ENCODE measurements around the gene BCAS4.

GRCh38 chr20:50868509-50869495 lies 73.9 kb downstream of the BCAS4 start:
- no peak for TF ChIP-seq CTCF (IDR thresholded peaks at IDR 0.05)
- no peak for TF ChIP-seq EP300 (IDR thresholded peaks at IDR 0.05)
- no peak for TF ChIP-seq POLR2A (IDR thresholded peaks at IDR 0.05)
- peak in 2 of 3 donors; percentile 16 to 25 for TF ChIP-seq POLR2AphosphoS5 (IDR thresholded peaks at IDR 0.05)
